D721Med (cell line): ENCODE measurements around the gene SAMD5.

Experiments used
- DNase-seq: peaks from one replicate; pipeline ENCODE4 v3.0.0; 2011; ENCODE audit warnings: low spot score; ENCODE audit not compliant: insufficient read length
- FAIRE-seq: peaks from 2 replicates; lab custom pipeline; 2011; peaks lifted over from hg19 to GRCh38; lab: Jason Lieb, UNC
- CTCF ChIP-seq: IDR thresholded peaks from 2 replicates; pipeline ENCODE4 v1.5.1; 2012; ENCODE audit warnings: mild to moderate bottlenecking, control low read depth; ENCODE audit not compliant: insufficient read depth; ENCODE audit errors: missing control alignments

Gene SAMD5

GRCh38 chr6:147549531-147549930 lies 41.0 kb downstream of the SAMD5 start:
- no peak for DNase-seq
- no peak for FAIRE-seq
- TF ChIP-seq CTCF: no peak

GRCh38 chr6:147551976-147552375 lies 43.5 kb downstream of the SAMD5 start:
- DNase-seq: no peak
- no peak for TF ChIP-seq CTCF
- FAIRE-seq: no peak

- no peak for FAIRE-seq
Measured at GRCh38 chr6:147553099-147553498, 44.6 kb downstream of the SAMD5 start.

DNA sequence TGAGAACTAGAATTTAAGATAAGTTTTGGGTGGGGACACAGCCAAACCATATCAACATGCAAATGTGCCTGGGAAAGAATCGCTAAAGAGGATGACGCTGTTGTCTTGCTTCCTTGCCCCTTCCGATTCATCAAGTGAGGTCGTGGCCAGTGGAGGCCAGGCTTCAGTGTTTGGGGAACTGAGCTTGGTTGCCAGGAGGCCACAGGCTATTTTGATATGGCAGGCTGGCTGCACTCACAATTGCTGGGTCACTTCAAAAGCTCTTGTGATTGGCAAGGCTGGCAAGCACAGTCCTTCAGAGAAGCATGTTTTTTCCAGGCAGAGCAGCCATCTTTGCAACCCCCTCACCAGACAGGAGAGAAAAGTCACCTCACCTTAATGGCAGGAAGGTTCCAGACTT lies 45.8 kb downstream of the SAMD5 start:
- no peak for TF ChIP-seq CTCF
- FAIRE-seq (no peak), DNase-seq (no peak)

More at GRCh38 chr6:147553099-147553498, 44.6 kb downstream of the SAMD5 start:
- DNase-seq: no peak
- no peak for TF ChIP-seq CTCF

DNA sequence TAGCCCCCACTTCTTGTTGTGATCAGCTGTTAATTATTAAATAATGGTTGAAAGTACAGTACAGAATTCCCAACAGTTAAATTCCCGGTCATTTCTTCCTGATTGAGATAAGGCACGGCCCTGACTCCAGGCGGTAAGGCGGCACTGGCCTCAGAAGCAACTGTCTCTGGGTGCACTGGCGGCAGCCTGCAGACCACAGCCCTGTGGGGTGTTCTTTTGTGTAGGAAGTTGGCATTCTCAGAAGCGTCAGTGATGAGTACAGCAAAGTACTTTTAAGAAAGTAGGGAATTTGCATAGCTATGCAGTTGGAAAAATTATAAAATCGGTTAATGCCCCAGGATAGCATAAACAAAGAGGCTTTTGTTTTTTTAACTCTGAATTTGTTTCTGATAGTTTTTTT lies 50.5 kb downstream of the SAMD5 start:
- TF ChIP-seq CTCF: no peak
- FAIRE-seq (no peak), DNase-seq (no peak)

DNA sequence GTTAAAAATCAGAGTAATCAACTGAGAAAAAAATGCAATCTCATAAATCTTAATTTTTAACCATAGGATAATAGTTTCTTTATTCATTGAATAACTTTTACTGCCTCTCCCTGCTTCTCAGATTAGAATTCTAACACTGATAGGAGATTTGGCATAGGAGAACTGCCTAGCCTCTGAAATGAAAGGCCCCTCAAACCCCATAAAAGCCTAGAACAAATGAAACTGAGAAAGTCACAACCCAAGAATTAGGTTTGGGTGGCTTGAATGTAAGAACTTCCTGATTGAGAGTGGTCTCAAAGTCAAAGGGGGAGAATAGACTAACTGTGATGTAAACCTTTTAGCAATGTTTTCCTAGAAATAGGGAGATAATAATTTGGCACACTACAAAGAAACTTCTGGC lies 52.2 kb downstream of the SAMD5 start:
- no peak for DNase-seq
- no peak for FAIRE-seq
- no peak for TF ChIP-seq CTCF

- FAIRE-seq: no peak
Measured at GRCh38 chr6:147561726-147562125, 53.2 kb downstream of the SAMD5 start.

More at GRCh38 chr6:147561726-147562125, 53.2 kb downstream of the SAMD5 start:
- TF ChIP-seq CTCF: no peak
- DNase-seq: no peak
